Liver (tissue), 9 donors: Measurements from ENCODE around the gene AMHR2. TPM values are rescaled to one million over a fixed set of nuclear protein-coding genes. Genes with fewer than 3 reads are reported as not detected.
"Not testable (repeated sequence)": the region's sequence is repeated elsewhere in the genome, so short reads cannot be mapped to it uniquely, and the experiment has no call there.

ENCODE experiments used
- DNase-seq: peaks from one replicate; pipeline ENCODE4 v3.0.0-alpha.2; 2017; ENCODE audit warnings: low spot score
- H3K27ac ChIP-seq, 2 donors: one replicate each; pipeline ENCODE4 v1.7.0; 2013; ENCODE audit warnings: inconsistent platforms in 2 of 2, low read length in 2 of 2, control low read depth in 1 of 2, low read depth in 1 of 2, mild to moderate bottlenecking in 1 of 2
- H3K27me3 ChIP-seq, 4 donors: one replicate each; pipeline versions ENCODE4 v1.6.1 to v1.7.0; 2013; ENCODE audit warnings: low read length in 3 of 4, inconsistent platforms in 1 of 4, mild to moderate bottlenecking in 1 of 4, moderate library complexity in 1 of 4; ENCODE audit not compliant: control insufficient read depth in 4 of 4, insufficient read depth in 4 of 4
- H3K36me3 ChIP-seq, 4 donors: one replicate each; pipeline versions ENCODE4 v1.6.1 to v1.7.0; 2013; ENCODE audit warnings: low read length in 3 of 4, mild to moderate bottlenecking in 3 of 4, low read depth in 1 of 4, moderate library complexity in 1 of 4; ENCODE audit not compliant: control insufficient read depth in 4 of 4, insufficient read depth in 3 of 4
- H3K4me1 ChIP-seq, 4 donors: one replicate each; pipeline versions ENCODE4 v1.6.1 to v1.7.0; 2013; ENCODE audit warnings: low read length in 3 of 4, mild to moderate bottlenecking in 3 of 4, moderate library complexity in 1 of 4; ENCODE audit not compliant: control insufficient read depth in 4 of 4, insufficient read depth in 4 of 4
- H3K4me3 ChIP-seq, 3 donors: one replicate each; pipeline versions ENCODE4 v1.6.1 to v1.7.0; 2013; ENCODE audit warnings: low read length in 3 of 3, control low read depth in 1 of 3, low read depth in 1 of 3, mild to moderate bottlenecking in 1 of 3
- H3K9ac ChIP-seq, 2 donors: one replicate each; pipeline ENCODE4 v1.7.0; 2013; ENCODE audit warnings: low read length in 2 of 2, mild to moderate bottlenecking in 2 of 2, moderate library complexity in 2 of 2, control low read depth in 1 of 2, low read depth in 1 of 2
- H3K9me3 ChIP-seq, 4 donors: one replicate each; pipeline versions ENCODE4 v1.6.1 to v1.7.0; 2013; ENCODE audit warnings: low read length in 3 of 4; ENCODE audit not compliant: control insufficient read depth in 4 of 4
- CTCF ChIP-seq: fragments of 150-350 bp; IDR thresholded peaks from 2 replicates; pipeline ENCODE4 v1.5.1; 2017; ENCODE audit warnings: improper control_type of control experiment, low read depth, low read length; ENCODE audit not compliant: missing input control
- EGR1 ChIP-seq, 2 donors: IDR thresholded peaks; 2 replicates each; pipeline ENCODE4 v1.6.1; 2016 to 2018; ENCODE audit warnings: antibody characterized with exemption in 2 of 2, low read depth in 2 of 2
- FOXA1 ChIP-seq: IDR thresholded peaks from 2 replicates; pipeline ENCODE4 v1.6.1; 2016; ENCODE audit warnings: antibody characterized with exemption
- FOXA2 ChIP-seq: IDR thresholded peaks from 2 replicates; pipeline ENCODE4 v1.6.1; 2016; ENCODE audit warnings: antibody characterized with exemption
- GABPA ChIP-seq, 2 donors: IDR thresholded peaks in 1 of 2; conservative IDR thresholded peaks in 1 of 2; 2 replicates each; pipeline ENCODE4 v1.6.1; 2016; ENCODE audit warnings: antibody characterized with exemption in 2 of 2, mild to moderate bottlenecking in 1 of 2, moderate library complexity in 1 of 2
- HNF4A ChIP-seq, 2 donors: conservative IDR thresholded peaks; 2 replicates each; pipeline ENCODE4 v1.6.1; 2016; ENCODE audit warnings: antibody characterized with exemption in 2 of 2, mild to moderate bottlenecking in 2 of 2
- HNF4G ChIP-seq: IDR thresholded peaks from 2 replicates; pipeline ENCODE4 v1.6.1; 2016; ENCODE audit warnings: antibody characterized with exemption
- JUND ChIP-seq, 2 donors: IDR thresholded peaks; 2 replicates each; pipeline ENCODE4 v1.6.1; 2016; ENCODE audit warnings: antibody characterized with exemption in 2 of 2
- MAX ChIP-seq: IDR thresholded peaks from 2 replicates; pipeline ENCODE4 v1.6.1; 2016; ENCODE audit warnings: antibody characterized with exemption
- NR2F2 ChIP-seq: IDR thresholded peaks from 2 replicates; pipeline ENCODE4 v1.6.1; 2016; ENCODE audit warnings: antibody characterized with exemption
- RAD21 ChIP-seq, 2 donors: IDR thresholded peaks; 2 replicates each; pipeline ENCODE4 v1.6.1; 2016; ENCODE audit warnings: antibody characterized with exemption in 2 of 2, mild to moderate bottlenecking in 2 of 2
- REST ChIP-seq: IDR thresholded peaks from 2 replicates; pipeline ENCODE4 v1.6.1; 2016; ENCODE audit warnings: antibody characterized with exemption, mild to moderate bottlenecking
- RXRA ChIP-seq, 2 donors: IDR thresholded peaks; 2 replicates each; pipeline ENCODE4 v1.6.1; 2017 to 2018; ENCODE audit warnings: antibody characterized with exemption in 2 of 2, mild to moderate bottlenecking in 1 of 2
- SP1 ChIP-seq: IDR thresholded peaks from 2 replicates; pipeline ENCODE4 v1.6.1; 2018; ENCODE audit warnings: antibody characterized with exemption, mild to moderate bottlenecking
- TAF1 ChIP-seq: conservative IDR thresholded peaks from 2 replicates; pipeline ENCODE4 v1.6.1; 2016; ENCODE audit warnings: antibody characterized with exemption, mild to moderate bottlenecking
- YY1 ChIP-seq: IDR thresholded peaks from 2 replicates; pipeline ENCODE4 v1.6.1; 2016; ENCODE audit warnings: antibody characterized with exemption, mild to moderate bottlenecking
- ZBTB33 ChIP-seq: IDR thresholded peaks from 2 replicates; pipeline ENCODE4 v1.6.1; 2016; ENCODE audit warnings: antibody characterized with exemption
- WGBS: extraction: QIAGEN DNeasy Blood & Tissue Kit; methylation state at CpG from one replicate; pipeline ENCODE4 v1.1.7; 2013; 5-methylcytosine and 5-hydroxymethylcytosine counted together
- polyA plus RNA-seq, 2 donors: library from polyadenylated mRNA; stranded (reverse) in 1 of 2; unstranded in 1 of 2; fragments of 200-250 nt in 1 of 2; fragments of >200 nt in 1 of 2; fragmentation: Nextera tagmentation in 1 of 2; extraction: Ambion mirVana in 1 of 2; gene quantifications; one replicate each; pipeline versions ENCODE4 v1.2.1 to v1.2.3, GENCODE V29; 2013 to 2015
- total RNA-seq, 2 donors: library from RNA; depleted of rRNA; stranded (reverse); fragments of >200 nt; gene quantifications; one replicate each; pipeline ENCODE4 v1.2.3, GENCODE V29; 2014
- TF ChIP-seq, protein P1 (sequence below): IDR thresholded peaks from 2 replicates; pipeline ENCODE4 v1.6.1; 2016; ENCODE audit warnings: antibody characterized with exemption
- donor health status: healthy.
- donor health status: healthy.
- donor health status: healthy.
- donor health status: healthy.
- donor health status: healthy.

The AMHR2 gene
- total and polyA plus RNA-seq, 4 donors, result 0.67 to 1.3 (median 0.92) TPM

- H3K36me3 ChIP-seq, H3K4me3 ChIP-seq, H3K9ac ChIP-seq, DNase-seq, H3K27ac ChIP-seq, H3K9me3 ChIP-seq, H3K27me3 ChIP-seq: not testable (repeated sequence)
- peaks cover 0 to 19% (median 5%) of the 10 kb centered on the region in 4 donors for H3K4me1 ChIP-seq
Measured at GRCh38 chr12:53439582-53439981, 15.9 kb downstream of the AMHR2 start.

DNA sequence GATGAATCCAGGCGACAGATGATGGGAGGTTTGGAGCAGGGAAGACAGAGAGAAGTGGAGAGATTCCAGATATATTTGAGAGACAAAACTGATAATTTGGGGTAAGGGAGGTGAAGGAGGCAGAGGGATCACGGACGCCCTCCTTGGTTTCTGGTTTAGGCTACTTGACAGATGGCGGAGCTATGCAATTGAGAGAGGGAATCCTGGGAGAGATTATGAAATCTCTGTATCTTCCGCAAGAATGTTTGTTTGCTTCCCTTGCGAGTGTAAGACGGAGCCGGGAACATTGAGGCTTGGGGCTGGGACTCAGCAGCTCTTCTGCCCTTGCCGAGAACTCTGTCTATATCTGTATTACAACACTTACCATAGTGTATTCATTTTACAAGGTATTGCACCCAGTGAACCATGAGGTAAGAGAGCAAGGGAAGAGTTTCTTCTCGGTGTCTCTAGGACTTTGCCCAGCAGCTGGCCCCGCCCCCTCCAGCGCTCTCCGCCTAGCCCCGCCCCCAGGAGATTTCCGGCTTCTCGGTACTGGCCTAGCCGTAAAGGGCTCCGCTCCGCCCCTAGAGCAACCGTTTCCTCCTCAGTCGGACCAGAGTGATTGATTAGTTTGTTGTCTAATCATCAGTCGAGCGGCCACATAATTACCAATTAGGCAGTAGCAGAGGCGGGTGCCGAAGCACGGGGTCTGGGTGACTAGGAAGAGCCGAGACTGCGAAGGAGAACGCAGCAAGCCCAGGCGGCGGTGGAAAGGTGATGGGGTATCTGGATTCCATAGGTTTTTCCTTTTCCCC, 17.6 kb downstream of the AMHR2 start, which contains the start of gene PRR13:
Gene PRR13 (plus strand): TSS at position 695 of the 794 bp plus-strand sequence. CDS start 981 bp downstream, outside the sequence.
- no peaks in the 10 kb centered on the region for H3K9me3 ChIP-seq
- WGBS, result 2% methylated on average over 31 of the region's 31 CpGs
- peak within 1 kb of the TSS; percentile 92 to 97 for H3K27ac ChIP-seq
- H3K9ac ChIP-seq, result peak within 1 kb of the TSS; percentile 95 to 98
- H3K36me3 ChIP-seq, result peaks cover 3 to 9% (median 5%) of the 10 kb centered on the region in 4 donors
- H3K4me1 ChIP-seq, result peaks cover 0 to 19% (median 5%) of the 10 kb centered on the region in 4 donors
- DNase-seq, result peak; percentile 99
- H3K27me3 ChIP-seq, result no peaks in the 10 kb centered on the region
- peak; percentile 84 to 89 for TF ChIP-seq HNF4A (conservative IDR thresholded peaks at IDR 0.05)
- no peak for TF ChIP-seq CTCF
- TF ChIP-seq NR2F2, result no peak
- TF ChIP-seq, protein P1, sequence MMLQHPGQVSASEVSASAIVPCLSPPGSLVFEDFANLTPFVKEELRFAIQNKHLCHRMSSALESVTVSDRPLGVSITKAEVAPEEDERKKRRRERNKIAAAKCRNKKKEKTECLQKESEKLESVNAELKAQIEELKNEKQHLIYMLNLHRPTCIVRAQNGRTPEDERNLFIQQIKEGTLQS, result peak; percentile 12
- TF ChIP-seq EGR1 (IDR thresholded peaks at IDR 0.05; ENCODE audit: low read depth in 2 of 2), result no peak
- no peak for TF ChIP-seq TAF1
- TF ChIP-seq REST, result peak; percentile 56
- peak in 1 of 2 donors; percentile 33 for TF ChIP-seq JUND (IDR thresholded peaks at IDR 0.05)
- TF ChIP-seq YY1, result peak; percentile 84
- TF ChIP-seq FOXA2, result peak; percentile 3
- peak; percentile 78 for TF ChIP-seq SP1
- peak; percentile 26 for TF ChIP-seq MAX
- peak; percentile 54 to 81 for TF ChIP-seq GABPA (IDR thresholded peaks at IDR 0.05 in 1 of 2, conservative IDR thresholded peaks at IDR 0.05 in 1 of 2)
- peak in 1 of 2 donors; percentile 7 for TF ChIP-seq RAD21 (IDR thresholded peaks at IDR 0.05)
- no peak for TF ChIP-seq ZBTB33
- peak; percentile 36 to 40 for TF ChIP-seq RXRA (IDR thresholded peaks at IDR 0.05)
- TF ChIP-seq FOXA1, result no peak
- peak; percentile 68 for TF ChIP-seq HNF4G
- peak within 1 kb of the TSS; percentile 64 to 98 (median 95) for H3K4me3 ChIP-seq
